Gastroesophageal sphincter (tissue), 3 donors: Measurements from ENCODE around the gene SCAMP1.

Experiments used
- CTCF ChIP-seq, 4 experiments: fragments of 200-600 bp in 2 of 4; fragments of 450-650 bp in 2 of 4; sonication (generic) in 1 of 4; IDR thresholded peaks; one replicate each; pipeline ENCODE4 v1.5.1; 2017 to 2019; ENCODE audit warnings: antibody characterized with exemption in 4 of 4, mild to moderate bottlenecking in 2 of 4, moderate library complexity in 2 of 4
- POLR2A ChIP-seq, 2 donors: fragments of 450-650 bp; IDR thresholded peaks; one replicate each; pipeline ENCODE4 v1.6.1; 2017; ENCODE audit warnings: antibody characterized with exemption in 2 of 2, mild to moderate bottlenecking in 2 of 2, moderate library complexity in 1 of 2

GRCh38 chr5:78404682-78405293, 44.4 kb downstream of the SCAMP1 start:
- TF ChIP-seq CTCF (IDR thresholded peaks at IDR 0.05), result no peak
- no peak for TF ChIP-seq POLR2A (IDR thresholded peaks at IDR 0.05)
